Caki2 (cell line): ENCODE results near the gene TSR3. TPM values are rescaled to one million over a fixed set of nuclear protein-coding genes. Genes with fewer than 3 reads are reported as not detected.
A peak's percentile ranks its signal among the peaks of the same experiment; 100 is the strongest.

Experiments used
- DNase-seq: peaks from one replicate; pipeline ENCODE4 v3.0.0-alpha.2; 2015; ENCODE audit warnings: low read depth
- in situ Hi-C: cut with HindIII; loops from 2 replicates; pipeline ENCODE4 v1.10.0; 2016; ENCODE audit warnings: low sequenced_read_pairs, low pct_unique_long_range_greater_than_20kb, mixed read lengths
- total RNA-seq: library from RNA; depleted of rRNA; stranded (reverse); fragments of >200 nt; shearing (Covaris generic); gene quantifications from 2 replicates; pipeline ENCODE4 v1.2.3, GENCODE V29; 2014; ENCODE audit warnings: low replicate concordance

The TSR3 gene
- total RNA-seq, 1 experiment from 2014 or later, result 208 TPM

DNA sequence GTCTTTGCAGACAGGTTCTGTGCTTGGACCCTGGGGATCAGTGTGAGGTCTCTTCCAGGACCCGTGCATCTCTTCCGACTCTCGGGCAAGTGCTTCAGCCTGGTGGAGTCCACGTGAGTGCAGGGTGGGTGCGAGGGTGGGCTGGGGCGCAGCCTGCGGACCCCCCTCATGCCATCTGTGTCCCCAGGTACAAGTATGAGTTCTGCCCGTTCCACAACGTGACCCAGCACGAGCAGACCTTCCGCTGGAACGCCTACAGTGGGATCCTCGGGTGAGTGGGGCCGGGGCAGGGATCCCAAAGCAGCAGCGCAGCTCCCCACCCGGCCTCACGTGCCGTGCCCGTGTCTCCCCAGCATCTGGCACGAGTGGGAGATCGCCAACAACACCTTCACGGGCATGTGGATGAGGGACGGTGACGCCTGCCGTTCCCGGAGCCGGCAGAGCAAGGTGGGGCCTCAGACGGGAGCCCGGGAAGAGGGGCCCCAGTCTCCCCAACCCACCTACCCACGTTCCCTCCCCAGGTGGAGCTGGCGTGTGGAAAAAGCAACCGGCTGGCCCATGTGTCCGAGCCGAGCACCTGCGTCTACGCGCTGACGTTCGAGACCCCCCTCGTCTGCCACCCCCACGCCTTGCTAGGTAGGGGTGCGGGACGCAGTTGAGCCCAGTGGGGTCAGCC lies 10.1 kb upstream of the TSR3 start:
- in situ Hi-C loops, result no loop called here
- no peak for DNase-seq

DNA sequence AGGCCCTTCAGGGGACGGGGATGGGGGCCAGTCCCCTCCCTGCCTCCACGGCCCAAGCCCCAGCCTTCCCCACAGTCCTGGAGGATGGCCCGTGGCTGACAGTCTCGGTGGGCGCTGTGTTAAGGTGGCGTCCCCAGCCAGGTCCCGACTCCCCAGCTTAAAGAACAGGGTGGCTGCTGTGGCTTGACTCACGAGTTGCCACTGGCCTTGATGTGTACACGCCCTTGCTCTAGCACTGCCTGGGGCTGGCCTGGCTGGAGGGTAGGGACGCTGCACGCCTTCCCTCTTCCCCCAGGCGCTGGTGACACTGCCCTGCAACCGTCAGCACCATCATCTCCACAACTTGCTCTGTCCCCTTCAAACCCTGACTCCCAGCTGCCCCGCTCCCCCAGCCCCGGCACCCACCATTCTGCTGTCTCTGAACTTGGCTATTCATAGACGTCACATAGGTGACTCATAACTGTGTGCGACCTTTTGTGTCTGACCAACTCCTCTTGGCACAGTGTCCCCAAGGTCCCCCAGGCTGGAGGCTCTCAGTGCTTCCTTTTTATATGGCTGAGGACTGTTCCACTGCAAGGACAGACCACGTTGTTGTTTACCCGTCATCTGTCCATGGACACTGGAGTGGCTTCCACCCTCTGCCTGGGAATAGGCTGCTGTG lies 6.4 kb upstream of the TSR3 start:
- in situ Hi-C loops, result no loop called here
- DNase-seq, result peak; percentile 53

DNA sequence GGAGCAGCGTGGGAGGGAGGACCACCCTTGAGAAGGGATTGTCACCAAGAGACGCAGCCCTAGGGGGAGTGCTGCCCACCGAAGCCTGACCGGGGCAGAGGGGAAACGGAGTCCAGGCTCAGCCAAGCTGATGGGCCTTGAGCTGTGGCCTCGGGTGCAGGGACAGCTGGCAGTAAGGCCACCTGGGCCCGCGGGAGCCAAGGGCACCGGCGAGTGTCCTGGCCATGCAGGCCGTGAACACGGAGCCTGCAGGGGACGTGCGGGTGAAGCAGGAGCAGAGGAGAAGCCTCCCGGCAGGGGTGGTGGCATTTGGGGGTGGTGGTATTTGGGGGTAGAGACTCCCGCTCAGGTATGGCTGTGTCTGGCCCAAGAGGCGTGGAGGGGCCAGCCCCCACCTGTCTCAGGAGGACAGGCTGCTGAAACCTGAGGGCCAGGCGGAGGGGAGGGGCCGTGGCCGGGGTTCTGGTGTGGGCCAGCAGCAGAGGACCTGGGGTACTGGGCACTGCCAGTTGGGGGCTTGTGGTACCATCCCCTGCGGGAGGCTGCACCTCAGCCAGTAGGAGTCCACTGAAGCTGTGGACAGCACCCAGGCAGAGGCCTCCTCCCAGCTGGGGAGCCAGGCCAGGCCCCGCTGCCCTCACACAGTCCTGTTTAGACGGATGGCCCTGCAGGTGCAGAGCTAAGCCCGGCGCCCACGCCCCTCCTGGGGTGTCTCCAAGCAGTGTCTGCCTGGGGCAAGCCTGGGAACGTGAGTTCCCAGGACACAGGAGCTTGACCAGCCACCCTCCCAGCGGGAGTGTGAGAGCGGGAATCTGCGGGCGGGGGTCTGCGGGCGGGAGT lies 4.6 kb upstream of the TSR3 start:
- in situ Hi-C loops, result no loop called here
- no peak for DNase-seq

DNA sequence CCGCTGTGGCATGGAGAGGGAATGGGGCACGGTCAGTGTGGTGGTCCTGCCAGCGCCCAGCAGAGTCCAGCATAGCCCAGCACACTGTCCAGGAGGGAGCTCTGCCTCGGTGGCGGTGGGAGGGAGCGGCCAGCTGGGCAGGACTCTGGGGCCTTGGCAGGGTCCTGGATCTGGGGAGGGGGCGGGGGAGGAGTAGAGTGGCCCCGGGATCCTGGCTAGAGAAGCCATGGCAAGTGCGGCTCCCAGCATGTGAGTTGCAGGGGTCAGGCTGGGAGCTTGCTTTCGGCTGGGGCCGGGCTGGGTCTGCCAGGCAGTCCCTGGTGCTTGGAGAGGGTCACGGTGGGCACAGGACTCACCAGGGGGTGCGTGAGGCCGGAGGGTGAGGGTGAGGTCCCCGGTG lies 3.9 kb upstream of the TSR3 start:
- DNase-seq, result no peak
- in situ Hi-C loops, result no loop called here

DNA sequence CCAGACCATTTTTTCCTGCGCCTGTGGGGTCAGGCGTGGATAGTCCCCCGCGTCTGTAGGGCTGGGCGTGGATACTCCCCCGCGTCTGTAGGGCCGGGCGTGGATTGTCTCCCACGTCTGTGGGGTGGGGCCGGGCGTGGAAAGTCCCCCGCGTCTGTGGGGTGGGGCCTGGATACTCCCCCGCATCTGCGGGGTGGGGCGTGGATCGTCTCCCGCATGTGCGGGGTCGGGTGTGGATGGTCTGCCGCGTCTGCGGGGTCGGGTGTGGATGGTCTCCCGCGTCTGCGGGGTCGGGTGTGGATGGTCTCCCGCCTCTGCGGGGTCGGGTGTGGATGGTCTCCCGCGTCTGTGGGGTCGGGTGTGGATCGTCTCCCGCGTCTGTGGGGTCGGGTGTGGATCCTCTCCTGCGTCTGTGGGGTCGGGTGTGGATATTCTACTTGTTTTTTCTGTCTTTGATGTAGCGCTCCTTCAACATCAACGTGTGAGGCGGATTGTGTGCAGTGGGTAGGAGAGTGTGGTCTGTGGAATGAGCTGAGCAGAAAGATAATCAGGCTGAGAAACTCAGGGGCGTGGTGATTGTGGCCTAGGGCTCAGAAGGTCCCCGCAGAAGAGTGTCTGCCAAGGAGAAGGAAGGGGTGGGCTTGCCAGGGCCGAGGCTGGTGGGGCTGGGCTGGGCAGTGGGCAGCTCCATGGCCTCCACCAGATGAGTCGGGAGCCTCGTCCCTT lies 3.3 kb upstream of the TSR3 start:
- no peak for DNase-seq
- in situ Hi-C loops, result no loop called here

DNA sequence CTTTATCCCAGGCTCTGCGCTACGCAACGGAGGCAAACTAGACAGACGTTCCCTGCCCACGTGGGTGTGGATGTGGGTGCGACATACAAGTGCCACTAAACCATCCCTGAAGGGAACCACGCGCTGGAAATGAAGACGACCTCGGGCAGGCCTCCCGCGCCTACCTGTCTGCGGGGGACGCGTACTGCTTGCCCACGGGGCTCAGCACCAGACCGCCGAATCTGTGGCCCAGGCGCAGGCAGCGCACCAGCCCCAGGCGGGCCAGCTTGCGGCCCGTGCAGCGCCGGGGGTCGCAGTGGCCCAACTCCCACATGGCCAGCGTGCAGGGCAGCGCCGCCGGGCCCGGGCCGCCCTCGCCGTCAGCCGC lies 480 bp downstream of the TSR3 start:
- in situ Hi-C loops, result no loop called here
- no peak for DNase-seq

DNA sequence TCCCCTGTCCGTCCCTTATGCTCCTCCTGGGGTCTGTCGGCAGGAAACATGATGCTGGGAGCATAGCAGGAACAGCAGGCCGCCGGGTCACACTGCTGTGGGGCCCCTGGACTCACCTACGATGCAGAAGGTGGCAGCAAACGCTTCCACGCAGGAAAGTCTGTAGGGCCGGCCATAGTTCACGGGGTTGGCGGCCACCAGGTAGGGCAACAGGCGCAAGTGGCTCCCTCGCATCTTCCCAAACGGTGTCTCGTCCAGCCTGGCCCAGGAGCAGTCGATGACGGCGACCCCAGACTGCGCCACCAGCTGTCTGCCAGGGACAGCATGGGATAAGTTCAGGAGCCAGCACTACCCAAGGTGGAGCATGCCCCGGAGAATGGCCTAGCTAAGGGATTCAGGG lies 987 bp downstream of the TSR3 start:
- in situ Hi-C loops, result no loop called here
- DNase-seq, result no peak

DNA sequence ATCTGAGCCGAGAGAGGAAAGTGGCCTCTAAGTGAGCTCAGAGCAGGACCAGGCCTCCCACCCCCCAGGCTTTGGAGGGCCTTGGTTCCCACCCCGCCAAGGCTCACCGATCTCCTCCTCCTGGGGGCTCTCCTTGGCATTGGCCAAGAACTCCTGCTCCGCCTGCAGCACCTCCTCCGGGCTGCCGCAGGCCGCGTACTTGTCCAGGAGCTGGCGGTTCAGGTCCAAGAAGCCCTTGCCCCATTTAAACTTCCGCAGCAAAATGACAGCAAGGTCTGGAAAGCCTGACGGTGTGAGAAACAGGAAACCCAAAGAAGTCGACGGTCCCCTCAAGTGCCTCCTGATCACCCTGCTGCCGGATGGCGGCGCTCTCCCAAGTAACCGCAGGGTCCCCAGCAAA lies 1.7 kb downstream of the TSR3 start:
- no peak for DNase-seq
- in situ Hi-C loops, result no loop called here

DNA sequence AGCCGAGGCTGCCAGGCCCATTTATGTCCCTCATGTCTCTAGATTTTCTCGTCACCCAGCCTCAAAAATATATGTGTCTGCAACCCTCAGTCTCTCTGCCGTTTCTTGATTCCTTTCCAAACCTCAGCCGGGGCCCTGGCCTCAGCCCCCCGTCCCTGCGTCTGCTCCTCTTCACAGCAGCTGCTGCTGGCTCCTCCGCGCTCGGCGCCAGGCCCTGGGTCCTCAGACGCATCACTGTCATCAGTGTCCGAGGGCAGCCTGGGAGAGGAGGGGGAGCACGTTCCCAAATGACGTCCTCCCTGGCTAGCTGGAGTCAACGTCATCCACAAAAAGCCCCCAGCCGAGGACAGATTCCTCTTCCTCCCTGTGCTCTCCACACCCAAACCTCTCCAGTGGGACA lies 2.3 kb downstream of the TSR3 start:
- in situ Hi-C loops, result no loop called here
- DNase-seq, result no peak

DNA sequence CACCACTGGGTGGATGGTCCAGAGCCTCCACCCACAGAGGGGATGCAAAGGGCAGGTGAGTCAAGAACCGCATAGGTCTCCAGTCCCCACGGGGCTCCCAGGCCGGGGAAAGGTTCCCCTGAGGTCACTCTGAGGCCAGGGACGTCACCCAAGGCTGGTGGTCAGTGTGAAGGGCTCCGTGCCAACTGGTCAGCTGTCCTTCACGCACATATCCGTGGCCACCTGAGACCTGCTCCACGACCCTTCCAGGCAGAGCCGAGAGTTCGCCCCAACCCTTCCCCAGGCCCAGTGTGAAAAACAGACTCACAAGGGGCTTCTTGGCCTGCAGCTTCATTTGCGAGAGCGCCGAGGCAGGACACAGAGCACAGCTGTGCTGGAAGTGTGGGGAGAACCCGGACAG lies 2.8 kb downstream of the TSR3 start:
- in situ Hi-C loops, result no loop called here
- DNase-seq, result no peak

DNA sequence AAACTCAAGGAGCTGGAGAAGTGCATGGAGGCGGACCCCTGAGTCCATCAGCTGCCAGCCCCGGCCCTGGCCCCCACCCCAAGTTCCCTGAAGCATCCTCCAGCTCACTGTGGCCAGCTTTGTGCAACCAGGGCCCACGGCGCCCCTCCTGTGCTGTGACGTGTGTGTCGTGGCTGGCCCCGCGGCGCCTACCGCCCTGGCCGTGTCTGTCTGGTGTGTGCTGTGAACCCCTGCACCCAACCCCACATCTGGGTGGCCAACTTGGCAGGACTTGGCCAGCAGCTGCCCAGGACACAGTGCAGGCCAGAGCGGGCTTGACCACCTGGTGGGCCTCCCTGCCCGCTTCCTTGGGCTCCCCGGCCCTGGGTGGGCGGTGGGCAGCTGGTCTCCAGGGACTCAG lies 3.2 kb downstream of the TSR3 start:
- DNase-seq, result no peak
- in situ Hi-C loops, result no loop called here

DNA sequence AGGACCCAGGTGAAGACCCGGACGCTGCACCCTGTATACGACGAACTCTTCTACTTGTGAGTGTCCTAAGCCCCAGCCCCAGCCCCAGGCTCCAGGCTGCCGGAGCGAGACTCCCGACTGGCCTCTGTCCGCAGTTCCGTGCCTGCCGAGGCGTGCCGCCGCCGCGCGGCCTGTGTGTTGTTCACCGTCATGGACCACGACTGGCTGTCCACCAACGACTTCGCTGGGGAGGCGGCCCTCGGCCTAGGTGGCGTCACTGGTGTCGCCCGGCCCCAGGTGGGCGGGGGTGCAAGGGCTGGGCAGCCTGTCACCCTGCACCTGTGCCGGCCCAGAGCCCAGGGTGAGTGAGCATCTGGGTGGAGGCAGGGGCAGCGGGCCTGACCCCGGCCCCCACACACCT lies 3.7 kb downstream of the TSR3 start:
- DNase-seq, result no peak
- in situ Hi-C loops, result no loop called here

DNA sequence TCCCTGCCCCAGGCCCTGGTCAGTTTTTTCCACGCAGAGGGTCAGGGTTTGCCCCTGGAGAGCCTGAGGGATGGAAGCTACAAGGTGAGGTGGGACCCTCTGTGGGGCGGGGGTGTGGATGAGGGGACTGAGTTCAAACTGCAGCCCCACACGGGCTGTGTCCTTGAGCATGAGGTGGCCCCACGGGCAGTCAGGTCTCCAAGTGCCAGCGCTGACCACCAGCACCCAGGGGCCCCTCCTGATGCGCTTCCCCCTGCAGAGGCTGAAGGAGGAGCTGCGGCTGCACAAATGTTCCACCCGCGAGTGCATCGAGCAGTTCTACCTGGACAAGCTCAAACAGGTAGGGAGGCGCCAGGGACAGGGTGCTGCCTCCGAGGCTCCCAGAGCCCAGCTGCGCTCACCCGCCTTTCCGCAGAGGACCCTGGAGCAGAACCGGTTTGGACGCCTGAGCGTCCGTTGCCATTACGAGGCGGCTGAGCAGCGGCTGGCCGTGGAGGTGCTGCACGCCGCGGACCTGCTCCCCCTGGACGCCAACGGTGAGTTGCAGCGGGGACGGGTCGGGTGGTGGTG lies 4.3 kb downstream of the TSR3 start:
- no peak for DNase-seq
- in situ Hi-C loops, result no loop called here

DNA sequence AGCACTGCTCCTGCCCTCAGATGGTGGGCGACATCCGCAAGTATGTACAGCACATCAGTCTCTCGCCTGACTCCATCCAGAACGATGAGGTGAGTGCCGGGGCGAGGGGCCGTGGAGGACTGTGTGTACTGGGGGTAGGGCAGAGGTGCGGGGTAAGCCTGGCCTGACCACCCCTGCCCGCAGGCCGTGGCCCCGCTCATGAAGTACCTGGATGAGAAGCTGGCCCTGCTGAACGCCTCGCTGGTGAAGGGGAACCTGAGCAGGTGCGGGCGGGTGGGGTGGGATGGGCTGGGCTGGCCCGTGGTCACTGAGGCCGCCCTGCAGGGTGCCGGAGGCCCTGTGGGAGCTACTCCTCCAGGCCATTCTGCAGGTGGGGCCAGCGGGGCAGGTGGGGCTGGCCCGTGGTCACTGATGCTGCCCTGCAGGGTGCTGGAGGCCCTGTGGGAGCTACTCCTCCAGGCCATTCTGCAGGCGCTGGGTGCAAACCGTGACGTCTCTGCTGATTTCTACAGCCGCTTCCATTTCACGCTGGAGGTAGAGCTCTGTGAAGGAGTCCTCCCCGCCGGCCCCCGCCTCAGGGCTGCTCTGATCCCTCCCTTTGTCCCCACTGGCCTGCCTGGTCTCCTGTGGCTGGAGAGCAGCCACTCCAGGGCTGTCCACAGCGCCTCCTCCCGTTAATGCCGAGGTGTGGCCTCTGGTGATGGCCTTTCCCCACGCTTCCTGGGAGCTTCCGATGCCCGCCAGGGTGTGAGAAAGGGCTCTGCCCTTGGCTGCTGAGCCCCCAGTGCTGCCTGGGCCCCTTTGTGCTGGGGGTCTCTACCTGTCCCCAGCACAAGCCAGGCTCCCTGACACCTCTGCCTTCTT lies 5.0 kb downstream of the TSR3 start:
- DNase-seq, result no peak
- in situ Hi-C loops, result no loop called here

DNA sequence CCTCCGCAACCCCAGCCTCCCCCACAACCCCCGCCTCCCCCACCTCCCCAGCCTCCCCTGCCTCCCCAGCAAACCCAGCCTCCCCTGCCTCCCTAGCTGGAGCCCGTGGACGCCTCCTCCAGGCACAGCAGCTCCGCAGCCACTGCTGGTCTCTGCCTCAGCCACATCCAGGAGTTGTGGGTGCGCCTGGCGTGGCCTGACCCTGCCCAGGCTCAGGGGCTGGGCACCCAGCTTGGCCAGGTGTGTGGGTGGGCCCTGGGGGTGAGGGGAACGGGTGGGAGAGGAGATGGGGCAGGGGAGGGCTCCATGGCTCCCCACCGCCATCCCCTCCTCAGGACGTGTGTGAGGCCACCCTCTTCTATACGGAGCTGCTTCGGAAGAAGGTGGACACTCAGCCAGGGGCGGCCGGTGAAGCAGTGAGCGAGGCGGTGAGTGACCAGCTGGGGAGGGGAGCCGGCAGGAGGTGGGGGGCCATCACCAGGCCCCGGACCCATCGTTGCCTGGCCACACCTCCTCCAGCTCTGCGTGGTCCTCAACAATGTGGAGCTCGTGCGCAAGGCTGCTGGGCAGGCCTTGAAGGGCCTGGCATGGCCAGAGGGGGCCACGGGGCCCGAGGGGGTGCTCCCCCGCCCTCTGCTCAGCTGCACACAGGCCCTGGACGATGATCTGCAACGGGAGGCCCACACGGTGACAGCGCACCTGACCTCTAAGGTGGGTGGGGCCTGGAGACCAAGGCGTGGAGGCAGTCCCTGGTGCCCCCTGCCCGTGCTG lies 5.8 kb downstream of the TSR3 start:
- in situ Hi-C loops, result no loop called here
- DNase-seq, result no peak

DNA sequence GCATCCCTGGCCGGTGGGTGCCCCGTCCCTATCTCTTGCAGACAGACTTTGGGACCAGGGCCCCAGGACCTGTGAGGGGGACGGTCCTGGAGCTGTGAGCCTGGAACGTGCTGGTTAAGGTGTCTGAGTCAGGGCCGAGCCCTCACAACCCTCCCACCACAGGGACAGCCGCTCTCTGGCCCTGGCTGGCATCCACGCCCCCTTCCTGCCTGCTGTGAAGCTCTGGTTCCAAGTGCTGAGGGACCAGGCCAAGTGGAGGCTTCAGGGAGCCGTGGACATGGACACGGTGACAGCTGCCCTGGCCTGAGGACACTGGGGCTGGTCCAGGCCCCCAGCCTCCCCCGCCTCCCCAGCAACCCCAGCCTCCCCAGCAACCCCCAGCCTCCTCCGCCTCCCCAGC lies 6.6 kb downstream of the TSR3 start:
- no peak for DNase-seq
- in situ Hi-C loops, result no loop called here

DNA sequence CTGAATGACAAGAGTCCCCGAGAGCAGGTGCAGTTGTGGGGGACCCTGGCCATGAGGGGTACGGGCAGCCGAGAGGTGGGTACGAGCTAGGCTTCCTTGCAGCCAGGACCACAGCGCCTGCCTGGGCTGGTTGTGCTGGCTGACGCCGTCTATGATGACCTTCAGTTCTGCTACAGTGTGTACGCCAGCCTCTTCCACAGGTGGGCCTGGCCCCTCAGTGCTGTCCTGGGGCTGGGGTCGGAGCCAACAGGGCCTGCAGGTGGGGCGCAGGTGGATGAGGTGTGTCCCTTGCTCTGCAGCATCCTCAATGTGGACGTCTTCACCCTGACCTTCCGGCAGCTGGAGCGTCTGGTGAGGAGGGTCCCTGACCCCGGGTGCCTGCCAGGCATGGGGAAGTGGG lies 7.2 kb downstream of the TSR3 start:
- DNase-seq, result no peak
- in situ Hi-C loops, result no loop called here
